Activated T-cell treated with anti-CD3 and anti-CD28 coated beads for 1 hour (primary cell): ENCODE measurements around the gene KCNMB2.
"Not testable (repeated sequence)": the region's sequence is repeated elsewhere in the genome, so short reads cannot be mapped to it uniquely, and the experiment has no call there.

Source experiments
- DNase-seq: peaks from one replicate; pipeline ENCODE4 v3.0.0-alpha.2; 2020; ENCODE audit warnings: low read depth

The KCNMB2 gene

DNA sequence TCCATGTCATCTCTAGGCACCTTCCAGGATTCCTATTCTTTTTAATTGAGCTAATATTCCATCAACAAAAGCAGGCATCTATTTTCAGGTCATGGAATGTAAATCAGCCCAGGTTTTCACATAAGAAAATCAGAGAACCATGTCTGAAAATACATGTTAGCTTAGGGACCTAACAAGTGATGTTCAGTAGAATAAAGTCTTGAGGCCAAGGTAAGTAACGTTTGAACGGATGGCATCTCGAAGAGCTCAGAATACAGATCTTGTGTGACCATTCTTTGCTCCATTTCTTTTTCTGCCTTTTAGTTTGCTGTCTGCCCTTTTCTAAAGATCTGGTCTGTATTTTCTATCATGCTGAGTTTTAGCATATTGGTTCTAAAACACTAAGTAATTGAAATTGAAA is 16.5 kb upstream of the KCNMB2 start:
- no peak for DNase-seq

DNA sequence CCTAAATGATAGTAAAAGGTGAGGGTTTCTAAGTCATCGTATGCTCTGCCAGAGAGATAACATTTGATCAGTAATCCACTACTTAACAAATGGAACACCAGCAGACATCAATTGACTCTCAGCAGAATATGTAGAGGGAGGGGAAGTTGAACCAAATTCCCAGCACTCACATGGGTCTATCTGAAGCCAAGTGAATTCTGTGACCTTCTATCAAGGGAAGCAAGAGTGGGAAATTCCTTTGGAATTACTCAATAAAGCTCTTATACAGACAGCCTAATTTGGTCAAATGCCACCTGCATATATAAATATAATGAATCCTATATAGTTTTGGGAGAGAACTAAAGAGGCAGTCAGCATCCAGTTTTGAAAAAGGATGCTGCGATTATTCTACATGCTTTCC is 15.8 kb upstream of the KCNMB2 start:
- no peak for DNase-seq

DNA sequence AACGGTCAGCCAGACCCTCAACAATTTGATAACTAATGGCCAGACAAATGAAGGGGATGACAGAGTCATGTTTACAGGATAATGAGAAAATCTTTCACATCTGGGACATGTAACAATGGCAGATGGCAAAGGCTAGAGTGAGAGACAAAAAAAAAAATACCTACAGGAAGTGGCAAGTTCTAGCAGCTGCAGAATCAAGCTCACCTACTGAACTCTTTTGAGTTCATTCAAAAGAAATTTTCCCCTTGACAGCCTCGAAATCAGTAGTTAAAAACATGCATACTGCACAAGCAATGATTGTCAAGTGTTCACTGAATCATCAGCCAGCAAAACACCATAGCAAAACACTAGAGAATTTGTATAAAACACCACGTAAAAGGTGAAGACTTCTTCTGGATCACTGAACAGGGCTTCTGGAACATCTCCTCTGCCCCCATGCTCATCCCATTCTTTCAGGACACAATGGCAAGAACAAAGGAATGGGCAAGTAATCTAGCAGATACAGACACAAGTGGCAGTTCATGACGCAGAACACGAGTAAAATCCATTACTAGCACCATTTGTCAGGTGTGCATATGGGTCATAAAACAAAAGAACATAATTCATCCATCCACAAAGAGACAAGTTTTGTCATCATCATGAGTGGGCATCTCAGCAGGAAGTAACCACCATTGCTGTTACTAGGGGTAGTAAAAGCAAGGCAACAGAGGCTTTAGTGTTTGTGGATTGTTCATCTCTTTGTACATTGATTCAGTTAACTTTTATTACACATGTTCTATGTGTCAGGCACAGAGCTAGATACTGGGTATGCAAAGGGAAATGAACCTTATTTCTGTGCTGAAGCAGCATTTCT is 13.8 kb upstream of the KCNMB2 start:
- no peak for DNase-seq

DNA sequence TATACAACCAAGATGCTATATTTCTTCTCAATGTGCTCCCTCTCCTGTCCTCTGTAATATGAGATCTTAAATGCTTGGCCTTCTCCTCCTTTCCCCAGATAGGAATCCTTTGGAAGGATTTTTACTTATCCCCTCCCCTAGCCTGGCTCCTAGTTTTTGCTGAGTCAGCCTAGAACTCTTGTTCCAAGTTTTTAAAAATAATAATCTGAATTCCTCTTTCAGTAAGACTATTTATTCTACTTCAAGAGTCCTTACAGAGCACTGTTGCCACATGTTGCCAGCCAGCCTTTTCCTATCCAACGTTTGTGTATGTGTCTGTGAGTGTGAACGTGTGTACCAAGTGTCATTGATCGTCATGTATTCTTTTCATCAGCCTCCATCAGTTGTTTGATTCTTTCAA is 11.0 kb upstream of the KCNMB2 start:
- no peak for DNase-seq

DNA sequence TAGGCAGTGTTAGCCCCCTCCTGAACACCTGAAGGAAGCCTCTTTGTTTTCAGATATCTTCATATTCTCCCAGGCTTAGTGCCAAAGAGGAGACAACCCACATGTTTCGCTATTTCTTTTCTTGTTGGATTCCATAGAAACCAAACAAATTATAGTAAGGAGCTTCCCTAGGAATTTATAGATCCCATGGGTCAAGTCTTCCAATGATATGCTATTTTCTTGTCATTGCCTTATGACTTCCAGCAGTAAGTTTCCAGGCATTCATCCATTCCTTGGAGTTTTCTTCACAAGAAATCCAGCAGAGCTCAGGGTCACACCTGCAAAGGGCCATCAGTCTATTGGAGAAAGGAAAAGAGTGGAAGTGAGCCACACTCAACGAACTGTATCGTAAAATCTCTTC is 9.9 kb upstream of the KCNMB2 start:
- no peak for DNase-seq

DNA sequence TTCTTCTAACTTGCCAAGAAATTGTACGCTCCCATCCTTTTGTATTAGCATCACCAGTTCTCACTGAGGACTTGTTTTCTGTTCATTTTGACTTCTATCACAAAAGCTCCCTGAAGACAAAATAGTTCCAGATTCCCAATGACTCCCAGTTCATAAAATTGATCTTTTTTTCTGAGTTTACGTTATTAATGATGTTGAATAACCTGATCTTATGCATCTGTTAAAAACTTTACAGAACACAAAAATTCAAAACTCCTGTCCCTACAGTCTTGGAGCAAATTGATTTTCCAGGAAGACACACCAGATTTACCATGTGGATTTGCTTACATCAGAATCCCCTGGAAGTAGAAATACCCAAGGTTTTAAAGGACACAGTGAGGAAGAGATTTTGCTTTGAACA is 8.3 kb upstream of the KCNMB2 start:
- DNase-seq, result no peak

DNA sequence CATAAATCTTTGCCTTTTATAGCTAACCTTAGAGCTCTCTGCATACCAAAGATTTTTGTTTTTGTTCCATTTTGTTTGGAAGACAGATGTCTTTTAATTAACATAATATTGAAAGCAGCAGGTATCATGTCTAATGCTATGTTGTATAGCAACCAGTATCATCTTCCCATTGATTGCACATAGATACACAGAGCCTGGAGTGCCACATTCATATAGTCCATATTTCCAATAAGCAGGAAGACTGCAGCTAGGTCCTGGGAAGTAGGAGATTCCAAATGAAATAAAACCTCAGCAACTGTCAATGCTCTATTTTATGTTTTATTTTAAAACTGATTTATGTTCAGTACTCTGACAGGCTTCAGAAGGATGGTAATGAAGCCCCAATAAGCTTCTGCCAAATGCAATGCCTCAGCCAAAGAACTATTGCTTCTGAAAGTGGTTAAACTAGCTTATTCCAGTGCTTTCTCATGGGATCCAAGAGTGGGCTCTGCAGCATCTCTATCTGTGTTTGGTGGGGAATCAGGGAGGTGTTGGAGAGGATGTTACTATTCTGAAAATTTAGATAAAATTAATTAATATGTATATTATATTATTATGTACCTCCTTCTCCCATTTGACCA is 6.5 kb upstream of the KCNMB2 start:
- DNase-seq, result no peak

DNA sequence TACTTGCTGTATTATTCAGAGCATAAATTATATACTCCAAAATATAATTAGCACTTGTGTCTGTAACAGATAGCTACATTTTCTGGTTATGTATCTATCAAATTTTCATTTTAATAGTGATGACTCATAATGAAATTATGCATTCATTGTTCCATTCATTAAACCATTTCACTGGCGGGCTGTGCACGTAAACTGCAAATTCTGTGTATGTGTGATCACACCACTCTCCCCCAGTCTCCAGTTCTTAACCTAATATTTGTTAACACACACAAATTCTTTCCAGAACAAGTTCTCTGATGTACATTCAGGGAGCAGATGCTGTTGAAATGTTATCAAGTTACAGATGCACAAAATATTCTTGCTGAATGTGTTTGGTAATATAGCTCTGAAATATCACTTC is 3.8 kb upstream of the KCNMB2 start:
- no peak for DNase-seq

DNA sequence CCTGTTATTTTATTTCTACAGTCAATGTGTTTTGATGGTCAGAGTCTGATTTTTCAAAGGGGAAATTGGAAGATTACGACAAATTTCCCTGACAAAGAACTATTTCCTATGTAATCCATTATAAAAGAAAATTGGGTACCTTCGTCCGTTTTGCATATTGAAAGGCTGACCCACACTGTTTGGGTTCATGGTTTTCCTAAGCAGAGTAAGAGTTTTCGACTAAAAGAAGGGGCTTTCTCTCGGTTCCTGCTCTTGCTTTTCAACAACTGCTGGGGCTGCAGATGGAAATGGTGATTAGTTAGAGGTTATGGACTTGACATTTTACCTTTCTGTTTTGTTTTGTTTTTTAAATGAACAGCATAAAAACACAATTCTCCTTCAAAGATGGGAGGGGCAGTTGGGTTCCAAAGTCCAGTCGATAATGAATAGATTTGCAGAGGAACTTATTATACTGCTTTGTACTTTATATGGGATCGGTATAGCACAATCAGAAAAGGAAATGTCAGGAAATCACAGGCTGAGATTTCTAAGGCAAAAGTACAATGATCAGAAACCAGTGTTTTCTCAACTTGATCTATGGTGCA is 978 bp downstream of the KCNMB2 start:
- no peak for DNase-seq

DNA sequence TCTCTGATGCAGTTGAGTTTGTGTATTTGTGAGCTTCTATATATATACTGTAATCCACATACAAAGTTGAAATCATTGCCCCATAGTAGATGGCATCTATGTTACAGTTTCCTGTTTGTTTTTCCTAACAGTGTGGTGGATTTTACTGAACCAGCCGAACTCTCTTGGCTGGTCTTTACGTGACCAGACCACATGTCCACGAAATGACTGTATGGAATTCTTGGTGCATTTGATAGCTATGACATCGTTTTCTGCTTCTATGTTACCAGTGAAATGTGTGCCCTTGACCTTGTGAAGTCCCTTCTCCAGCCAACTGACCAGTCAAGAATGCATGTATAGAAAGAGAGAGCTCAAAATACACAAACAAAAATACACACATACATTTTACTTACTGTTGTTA is 1.8 kb downstream of the KCNMB2 start:
- no peak for DNase-seq

DNA sequence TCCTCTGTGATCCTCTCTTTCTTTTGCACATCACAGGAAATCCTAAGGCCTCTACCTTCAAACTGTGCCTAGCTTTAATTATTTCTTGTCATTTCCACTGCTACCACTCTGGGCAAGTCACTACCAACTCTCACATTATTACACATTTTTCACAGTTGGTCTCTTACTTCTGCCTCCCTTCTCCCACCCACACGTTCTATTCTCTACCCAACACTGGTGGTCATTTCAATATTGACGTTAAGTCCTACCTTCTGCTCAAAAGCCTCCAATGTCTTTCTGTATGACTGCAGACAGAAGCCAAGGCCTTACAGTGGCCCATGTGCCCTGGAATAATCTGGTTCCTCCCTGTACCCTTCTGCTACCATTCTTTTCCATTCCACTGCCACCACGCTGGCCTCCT is 3.9 kb downstream of the KCNMB2 start:
- no peak for DNase-seq

DNA sequence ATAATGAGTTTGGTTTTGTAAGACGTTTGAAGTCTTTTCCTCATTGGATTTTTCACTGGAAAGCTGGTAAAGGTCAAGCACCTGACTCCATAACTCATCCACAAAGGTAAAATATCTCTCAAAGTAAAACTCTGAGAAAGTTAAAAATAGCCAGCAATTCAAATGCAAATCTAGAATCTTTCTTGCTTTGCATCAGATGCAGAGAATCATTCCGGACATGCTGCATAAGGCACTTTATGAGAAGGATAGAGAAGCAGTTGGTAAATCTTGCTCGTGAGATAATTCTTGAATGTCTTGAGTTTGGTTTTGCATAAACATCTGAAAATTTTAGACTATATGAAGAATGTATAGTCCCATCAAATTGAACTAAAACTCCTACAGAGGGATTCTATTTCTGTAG is 9.1 kb downstream of the KCNMB2 start:
- DNase-seq, result no peak

DNA sequence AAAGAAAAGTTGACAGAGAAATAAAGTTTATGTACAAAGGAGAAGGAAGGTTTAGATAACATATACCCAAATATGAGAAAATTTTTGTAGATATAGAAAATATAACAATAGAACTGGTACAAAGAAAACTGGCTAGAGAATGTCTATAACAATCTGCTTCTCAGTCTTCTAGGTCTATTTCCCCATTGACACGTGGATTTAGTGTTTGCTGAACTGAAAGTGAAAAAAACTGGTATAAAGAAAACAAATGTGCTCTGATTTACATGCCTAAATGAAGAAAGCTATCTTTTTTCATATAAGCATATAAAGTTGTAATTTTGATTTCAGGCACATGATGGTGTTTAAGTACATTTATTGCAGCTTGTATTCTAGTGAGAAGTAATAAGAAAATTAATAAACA is 9.8 kb downstream of the KCNMB2 start:
- DNase-seq, result no peak

DNA sequence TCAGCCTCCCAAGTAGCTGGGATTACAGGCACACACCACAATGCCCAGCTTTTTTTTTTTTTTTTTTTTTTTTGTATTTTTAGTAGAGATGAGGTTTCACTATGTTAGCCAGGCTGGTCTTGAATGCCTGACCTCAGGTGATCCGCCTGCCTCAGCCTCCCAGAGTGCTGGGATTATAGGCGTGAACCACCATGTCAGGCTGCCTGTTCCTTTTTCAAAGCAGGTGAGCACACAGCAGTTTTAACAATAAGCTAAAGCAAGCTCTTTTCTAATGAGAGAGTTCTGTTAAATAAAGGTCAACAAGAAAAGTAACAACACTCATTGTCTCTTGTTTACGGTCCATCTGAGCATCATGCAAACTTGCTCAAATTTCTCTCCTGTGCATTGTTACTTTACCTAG is 13.2 kb downstream of the KCNMB2 start:
- DNase-seq, result not testable (repeated sequence)

DNA sequence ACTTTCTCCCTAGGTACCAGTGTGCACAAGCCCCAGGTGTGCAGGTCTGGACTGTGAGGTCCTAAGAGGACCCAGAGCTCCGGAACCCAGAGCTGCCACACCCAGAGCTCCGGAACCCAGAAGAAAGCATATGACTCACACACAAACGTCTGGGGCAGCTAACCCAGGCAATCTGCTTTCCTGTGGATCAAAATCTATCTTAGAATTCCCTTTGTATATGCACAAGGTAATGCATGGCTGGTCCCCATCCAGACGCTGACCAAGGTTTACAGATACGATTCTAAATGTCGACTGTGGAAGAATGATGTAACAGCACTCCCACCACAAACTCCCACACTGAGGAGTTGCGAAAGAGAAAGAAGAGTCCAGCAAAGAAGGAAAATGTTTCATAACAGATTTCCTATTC is 15.7 kb downstream of the KCNMB2 start:
- no peak for DNase-seq

DNA sequence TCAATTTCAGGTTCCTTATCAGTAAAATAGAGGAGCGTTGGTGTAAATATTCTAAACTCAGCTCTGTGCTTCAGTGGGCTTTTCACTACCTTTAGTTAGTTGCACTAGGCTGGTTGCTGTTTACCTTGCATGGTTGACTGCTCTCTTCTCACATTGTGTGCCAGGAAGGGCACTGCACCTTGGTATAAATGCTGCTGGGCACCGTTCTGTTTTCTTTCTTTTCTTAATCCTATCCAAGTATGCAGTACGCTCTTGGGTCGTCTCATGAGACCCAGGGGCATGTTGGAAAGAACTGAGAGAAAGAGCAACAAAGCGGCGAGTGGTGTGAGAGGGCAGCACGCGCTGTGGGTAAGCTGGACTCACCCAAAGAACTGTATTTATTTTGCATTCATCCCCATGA is 22.4 kb downstream of the KCNMB2 start:
- no peak for DNase-seq

DNA sequence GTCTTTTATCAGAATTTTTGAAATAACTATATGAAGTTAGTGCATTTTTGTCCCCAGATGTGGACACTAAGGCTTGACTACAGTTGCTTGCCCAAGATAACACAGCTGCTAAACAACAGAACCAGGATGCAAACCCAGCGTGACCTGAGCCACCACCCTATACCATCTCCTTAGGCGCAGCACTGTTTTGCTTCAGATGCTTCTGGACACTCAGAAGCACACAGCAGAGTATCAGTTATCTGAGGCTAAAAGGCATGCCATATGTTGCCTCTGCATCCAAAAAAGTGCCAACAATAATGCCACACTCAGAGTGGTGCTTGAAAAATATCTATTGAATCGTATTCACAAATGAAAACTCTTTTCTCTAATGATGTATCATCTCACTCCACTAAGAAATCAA is 24.5 kb downstream of the KCNMB2 start:
- no peak for DNase-seq

DNA sequence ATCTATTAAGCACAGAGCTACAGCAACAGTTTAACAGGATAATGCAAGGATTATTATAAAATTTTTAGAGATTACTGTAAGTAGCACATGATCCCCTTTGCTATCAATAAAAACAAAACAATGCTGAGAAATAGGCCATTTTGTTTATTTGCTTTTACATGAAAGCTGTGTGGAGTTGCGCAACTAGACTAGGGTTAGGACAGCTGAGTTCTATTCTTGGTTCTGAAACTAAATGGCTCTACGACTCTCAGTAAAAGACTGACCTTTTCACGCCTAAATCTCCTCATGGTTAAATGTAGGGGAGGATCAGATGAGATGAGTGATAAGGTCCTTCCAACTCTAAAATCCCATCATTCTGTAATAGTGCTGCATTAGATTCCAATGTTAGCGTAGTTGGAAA is 25.0 kb downstream of the KCNMB2 start:
- no peak for DNase-seq

DNA sequence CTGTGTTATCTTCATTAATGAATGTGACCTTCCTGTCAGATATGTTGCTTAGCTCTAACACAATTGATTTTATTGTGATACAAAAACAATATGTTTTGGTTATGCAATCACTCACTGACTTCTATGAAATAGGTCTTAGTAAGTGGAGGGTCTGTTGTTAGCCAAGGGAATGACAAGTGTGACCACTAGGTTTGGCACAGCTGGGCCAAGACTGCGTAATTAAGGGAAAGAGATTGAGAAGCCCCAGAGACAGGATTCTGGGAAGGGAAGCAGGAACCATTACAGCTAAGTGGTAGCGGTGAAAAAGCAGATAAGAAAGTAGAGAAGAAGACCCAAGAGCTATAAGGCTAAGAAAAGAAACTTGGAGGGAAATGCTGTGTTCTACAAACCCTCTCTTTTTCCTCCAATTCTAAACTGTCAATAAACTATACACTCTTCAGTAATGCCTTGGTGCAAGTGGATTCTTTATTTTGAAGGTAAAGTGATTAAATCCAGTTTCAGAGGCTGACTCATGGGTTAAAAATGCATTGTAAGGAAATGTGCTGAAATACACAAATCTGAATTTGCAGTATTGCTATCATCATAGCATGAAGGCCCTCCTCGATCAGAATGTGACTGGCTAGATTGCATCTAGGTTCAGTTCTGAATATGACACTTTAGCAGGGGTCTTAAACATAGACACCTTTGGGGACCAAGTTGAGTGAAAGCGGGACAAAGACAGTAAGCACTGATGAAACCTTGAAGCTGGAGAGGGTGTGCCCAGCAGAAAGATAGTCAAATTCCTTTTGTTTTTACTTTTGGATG is 26.1 kb downstream of the KCNMB2 start:
- DNase-seq, result no peak

DNA sequence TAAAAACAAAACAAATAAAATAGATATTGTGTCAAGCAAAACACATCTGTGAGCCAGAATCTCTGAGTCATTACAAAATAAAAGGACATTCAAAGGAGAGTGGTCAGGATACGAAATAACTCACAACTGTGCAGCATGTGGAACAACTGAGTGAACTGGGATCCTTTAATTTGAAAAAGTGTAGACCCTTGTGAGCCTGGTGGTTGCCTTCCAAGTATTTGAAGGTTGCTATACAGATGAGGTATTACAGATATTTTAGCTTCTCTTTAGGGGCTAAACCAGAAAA is 26.7 kb downstream of the KCNMB2 start:
- DNase-seq, result no peak

DNA sequence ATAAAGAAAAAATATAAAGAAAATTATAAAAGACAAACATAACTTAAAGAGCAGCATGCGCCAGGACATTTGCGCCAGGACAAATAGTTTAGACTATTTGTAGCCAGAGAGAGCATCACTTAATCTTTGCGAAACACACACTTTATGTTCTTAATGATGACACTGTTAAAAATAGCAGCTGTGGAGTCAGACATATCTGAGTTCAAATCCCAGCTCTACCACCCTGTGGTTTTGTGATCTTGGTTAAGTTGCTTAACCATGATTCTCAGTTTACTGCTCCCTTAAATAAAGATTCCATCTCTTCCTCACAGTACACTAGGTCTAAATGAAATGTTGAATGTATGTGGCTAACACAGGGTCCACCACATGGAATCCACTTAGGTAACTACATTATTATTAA is 31.4 kb downstream of the KCNMB2 start:
- no peak for DNase-seq

DNA sequence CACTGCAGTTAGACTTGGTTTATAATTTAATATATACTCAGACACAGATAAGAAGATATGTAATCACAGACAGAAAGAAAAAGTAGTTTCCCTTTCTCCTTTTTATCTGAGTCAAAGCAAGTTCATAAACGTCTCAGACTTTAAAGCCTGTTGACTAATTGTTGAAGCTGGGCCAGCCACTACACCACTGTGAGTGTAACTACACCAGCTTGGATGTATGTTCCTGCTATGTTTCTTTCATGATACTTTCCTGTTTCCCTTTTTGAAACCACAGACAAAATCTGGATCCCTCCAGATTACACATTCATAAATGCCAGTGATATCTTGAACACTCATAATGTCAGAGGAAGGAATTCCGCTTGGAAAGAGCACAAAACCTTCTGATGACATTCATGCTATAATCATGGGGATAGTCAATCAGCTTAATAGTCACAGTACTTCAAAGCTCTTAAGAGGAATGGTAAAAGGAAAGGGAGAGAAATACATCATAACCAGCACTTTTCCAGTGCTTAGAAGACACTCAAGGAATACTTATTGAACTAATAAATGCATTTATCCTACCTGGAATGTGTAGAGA is 32.0 kb downstream of the KCNMB2 start:
- no peak for DNase-seq

DNA sequence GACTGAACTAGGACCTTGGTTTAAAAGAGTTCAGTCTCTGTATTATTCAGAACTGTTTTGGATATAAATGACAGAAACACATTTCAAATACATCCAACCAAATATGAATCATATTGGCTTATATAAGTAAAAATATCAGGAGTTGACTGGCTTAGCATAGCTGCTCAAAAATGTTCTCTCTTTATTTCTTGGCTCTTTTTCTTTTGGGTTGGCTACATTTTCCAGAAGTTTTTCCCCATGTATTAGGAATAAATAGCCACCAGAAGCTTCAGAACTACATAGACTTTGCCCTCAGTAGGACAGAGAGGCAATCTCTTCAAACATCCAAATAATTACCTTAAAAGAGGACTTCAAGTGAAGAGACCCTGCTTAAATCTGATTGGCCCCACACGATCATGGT is 32.7 kb downstream of the KCNMB2 start:
- no peak for DNase-seq
